Endodermal cell (in vitro differentiated cells): ENCODE results near the gene SLC26A1. TPM values are rescaled to one million over a fixed set of nuclear protein-coding genes. Genes with fewer than 3 reads are reported as not detected.
A peak's percentile ranks its signal among the peaks of the same experiment; 100 is the strongest.

Experiments
- DNase-seq: peaks from one replicate; pipeline ENCODE4 v3.0.0-alpha.2; 2017
- H3K27ac ChIP-seq: 2 replicates; pipeline ENCODE4 v1.5.1; 2013; ENCODE audit warnings: mild to moderate bottlenecking, low read depth, low read length, moderate library complexity
- H3K27me3 ChIP-seq: 2 replicates; pipeline ENCODE4 v1.6.1; 2013; ENCODE audit warnings: mild to moderate bottlenecking, low read length, moderate library complexity; ENCODE audit not compliant: insufficient read depth, control insufficient read depth, poor library complexity, severe bottlenecking
- H3K36me3 ChIP-seq: 2 replicates; pipeline ENCODE4 v1.7.0; 2013; ENCODE audit warnings: mild to moderate bottlenecking, low read length, moderate library complexity; ENCODE audit not compliant: control insufficient read depth, insufficient read depth
- H3K4me1 ChIP-seq: one replicate; pipeline ENCODE4 v1.7.0; 2013; ENCODE audit warnings: low read length; ENCODE audit not compliant: control insufficient read depth, insufficient read depth
- H3K4me3 ChIP-seq: 2 replicates; pipeline ENCODE4 v1.5.1; 2013; ENCODE audit warnings: mild to moderate bottlenecking, low read length, moderate library complexity
- H3K9ac ChIP-seq: 2 replicates; pipeline ENCODE4 v1.6.1; 2013; ENCODE audit warnings: mild to moderate bottlenecking, low read length, moderate library complexity; ENCODE audit not compliant: poor library complexity, severe bottlenecking; ENCODE audit errors: extremely low read depth
- H3K9me3 ChIP-seq: 2 replicates; pipeline ENCODE4 v1.6.1; 2013; ENCODE audit warnings: mild to moderate bottlenecking, low read length, moderate library complexity; ENCODE audit not compliant: control insufficient read depth
- H3K27ac Mint-ChIP-seq: 2 replicates; pipeline ENCODE4 v1.8.0; 2020; ENCODE audit warnings: mixed read lengths
- H3K27me3 Mint-ChIP-seq: 2 replicates; pipeline ENCODE4 v1.8.0; 2021; ENCODE audit warnings: mild to moderate bottlenecking, mixed read lengths; ENCODE audit not compliant: insufficient read depth
- H3K36me3 Mint-ChIP-seq: 2 replicates; pipeline ENCODE4 v1.8.0; 2020; ENCODE audit warnings: low read depth, mixed read lengths
- H3K4me1 Mint-ChIP-seq: 2 replicates; pipeline ENCODE4 v1.8.0; 2020; ENCODE audit warnings: mixed read lengths
- H3K4me3 Mint-ChIP-seq: 2 replicates; pipeline ENCODE4 v1.8.0; 2020; ENCODE audit warnings: mild to moderate bottlenecking, moderate library complexity, mixed read lengths
- H3K9me3 Mint-ChIP-seq: 2 replicates; pipeline ENCODE4 v1.8.0; 2020; ENCODE audit warnings: mild to moderate bottlenecking, mixed read lengths
- CTCF ChIP-seq: fragments of 200-600 bp; sonication (generic); conservative IDR thresholded peaks from 2 replicates; pipeline ENCODE4 v1.5.0; 2021; ENCODE audit warnings: antibody characterized with exemption, mild to moderate bottlenecking
- WGBS, 2 experiments: methylation state at CpG; one replicate each; pipeline versions ENCODE4 v1.1.5 to v1.1.7; 2013; ENCODE audit warnings: missing lambda C conversion rate in 2 of 2, mixed read lengths in 1 of 2; ENCODE audit not compliant: insufficient coverage in 1 of 2, insufficient read length in 1 of 2; 5-methylcytosine and 5-hydroxymethylcytosine counted together
- total RNA-seq, 2 donors: library from RNA; stranded (reverse); fragmentation: NEBNext Ultra II Directional in 1 of 2; extraction: Animal tissue kit (Norgen Biotek cat#: 25700) in 1 of 2; gene quantifications; 2 replicates in 1 of 2; 3 replicates in 1 of 2; pipeline ENCODE4 v1.2.1, GENCODE V29; 2021

Gene SLC26A1
- total RNA-seq, 2 donors from 2014 or later: 0.55 to 1.0 TPM

GRCh38 chr4:948936-949300 lies 44.3 kb downstream of the SLC26A1 start:
- TF ChIP-seq CTCF: no peak
- no peak overlapping the region for H3K4me3 Mint-ChIP-seq

GRCh38 chr4:948101-948935 lies 44.9 kb downstream of the SLC26A1 start:
- peak overlapping the region; percentile 88 for H3K27ac Mint-ChIP-seq
- no peaks in the 10 kb centered on the region for H3K9me3 Mint-ChIP-seq
- Histone ChIP-seq H3K36me3 (no peaks in the 10 kb centered on the region), H3K9ac (no peak overlapping the region), H3K4me1 (peaks cover 9% of the 10 kb centered on the region), H3K27ac (no peak overlapping the region), H3K4me3 (no peak overlapping the region), H3K27me3 (no peaks in the 10 kb centered on the region), H3K9me3 (no peaks in the 10 kb centered on the region)
- WGBS, 2 experiments: 86 to 90% methylated on average over 21 to 33 of the region's 33 CpGs
- H3K4me3 Mint-ChIP-seq: no peak overlapping the region
- no peaks in the 10 kb centered on the region for H3K27me3 Mint-ChIP-seq
- peaks cover 30% of the 10 kb centered on the region for H3K4me1 Mint-ChIP-seq
- TF ChIP-seq CTCF: no peak
- H3K36me3 Mint-ChIP-seq: peaks cover under 1% of the 10 kb centered on the region
- peak; percentile 57 for DNase-seq

More at GRCh38 chr4:948936-949300, 44.3 kb downstream of the SLC26A1 start:
- Mint-ChIP-seq H3K36me3 (peaks cover 4% of the 10 kb centered on the region), H3K9me3 (no peaks in the 10 kb centered on the region), H3K27me3 (no peaks in the 10 kb centered on the region), H3K4me1 (peaks cover 30% of the 10 kb centered on the region), H3K27ac (no peak overlapping the region)
- no peak overlapping the region for H3K4me3 ChIP-seq
- no peaks in the 10 kb centered on the region for H3K36me3 ChIP-seq
- peak; percentile 39 for DNase-seq
- H3K27ac ChIP-seq: no peak overlapping the region
- peaks cover 9% of the 10 kb centered on the region for H3K4me1 ChIP-seq
- 90 to 91% methylated on average over 9 to 13 of the region's 13 CpGs for WGBS, 2 experiments
- no peak overlapping the region for H3K9ac ChIP-seq
- H3K27me3 ChIP-seq: no peaks in the 10 kb centered on the region
- H3K9me3 ChIP-seq: no peaks in the 10 kb centered on the region

- H3K27ac ChIP-seq: no peak overlapping the region
- Mint-ChIP-seq H3K36me3 (peaks cover 2% of the 10 kb centered on the region), H3K4me1 (peaks cover 30% of the 10 kb centered on the region), H3K9me3 (no peaks in the 10 kb centered on the region), H3K27ac (peak overlapping the region; percentile 88), H3K27me3 (peaks cover 3% of the 10 kb centered on the region), H3K4me3 (no peak overlapping the region)
- H3K4me3 ChIP-seq: no peak overlapping the region
- no peaks in the 10 kb centered on the region for H3K27me3 ChIP-seq
- peak; percentile 40 for DNase-seq
- no peak overlapping the region for H3K9ac ChIP-seq
- no peaks in the 10 kb centered on the region for H3K9me3 ChIP-seq
- TF ChIP-seq CTCF: no peak
- WGBS, 2 experiments: 94 to 99% methylated on average over 9 to 19 of the region's 19 CpGs
- H3K36me3 ChIP-seq: no peaks in the 10 kb centered on the region
- peaks cover 9% of the 10 kb centered on the region for H3K4me1 ChIP-seq
Measured at GRCh38 chr4:947491-947971, 45.7 kb downstream of the SLC26A1 start.
